Activated naive CD8-positive, alpha-beta T cell treated with anti-CD3 and anti-CD28 coated beads, Interleukin-2, amount 50 U/mL, for 24 hours (primary cell): ENCODE results near the gene ZC3H11A.
A peak's percentile ranks its signal among the peaks of the same experiment; 100 is the strongest.
"Not testable (repeated sequence)": the region's sequence is repeated elsewhere in the genome, so short reads cannot be mapped to it uniquely, and the experiment has no call there.

Experiments
- ATAC-seq: fragments of 150-1000 bp; cut with Tn5 transposase; one replicate; pipeline ENCODE4 v1.10.0; 2021
- DNase-seq: peaks from one replicate; pipeline ENCODE4 v3.0.0; 2021
- H3K27ac Mint-ChIP-seq: one replicate; pipeline ENCODE4 v1.8.0; 2021; ENCODE audit warnings: mild to moderate bottlenecking, mixed read lengths
- H3K27me3 Mint-ChIP-seq: one replicate; pipeline ENCODE4 v1.8.0; 2021; ENCODE audit warnings: mixed read lengths
- H3K36me3 Mint-ChIP-seq: one replicate; pipeline ENCODE4 v1.8.0; 2021; ENCODE audit warnings: low read depth, mixed read lengths
- H3K4me1 Mint-ChIP-seq: one replicate; pipeline ENCODE4 v1.8.0; 2021; ENCODE audit warnings: mixed read lengths
- H3K4me3 Mint-ChIP-seq: one replicate; pipeline ENCODE4 v1.8.0; 2021; ENCODE audit warnings: mild to moderate bottlenecking, moderate library complexity, mixed read lengths
- H3K9me3 Mint-ChIP-seq: one replicate; pipeline ENCODE4 v1.8.0; 2021; ENCODE audit warnings: mixed read lengths

The ZC3H11A gene

DNA sequence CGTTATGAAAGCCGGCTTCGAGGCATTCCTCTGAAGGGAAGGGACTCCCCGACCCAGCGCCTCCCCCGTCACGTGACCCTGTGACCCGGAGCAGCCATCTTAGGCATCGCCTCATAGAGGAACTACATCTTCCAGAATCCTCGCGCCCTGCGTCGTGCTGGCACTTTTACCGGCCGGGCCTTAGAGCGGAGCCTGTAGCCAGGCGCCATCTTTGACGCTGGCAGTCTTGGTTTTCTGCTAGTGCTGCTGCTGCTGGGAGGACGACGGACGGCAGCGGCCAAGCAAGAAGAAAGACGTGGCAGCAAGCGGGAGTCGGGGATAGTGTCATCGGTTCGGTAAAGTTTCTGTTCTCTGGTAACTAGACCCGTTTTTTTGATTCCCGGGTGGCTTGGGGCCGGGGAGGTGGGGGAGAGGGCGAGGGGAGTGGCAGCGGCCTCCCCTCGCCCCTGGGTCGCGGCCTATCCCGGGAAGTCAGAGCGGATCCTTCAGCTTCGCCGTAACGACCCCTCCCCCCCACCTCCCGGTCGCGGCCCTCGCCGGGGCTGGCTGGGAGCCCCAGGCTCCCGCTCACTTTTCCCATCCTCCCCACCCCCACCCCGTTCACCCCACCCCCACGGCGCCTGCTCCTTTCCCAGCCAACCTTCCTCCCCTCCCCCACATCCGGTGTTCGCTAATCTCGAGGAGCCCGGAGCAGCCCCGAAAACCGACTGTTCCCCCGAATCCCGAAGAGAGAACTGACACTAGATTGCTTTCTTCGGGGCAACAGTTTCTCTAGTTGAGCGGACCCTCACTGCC, at the start of gene ZC3H11A, which contains the start of gene ZBED6:
Gene ZC3H11A (plus strand): TSS at position 183 of the 795 bp plus-strand sequence. CDS start 21,448 bp downstream, outside the sequence.
Gene ZBED6 (plus strand): TSS at position 183 of the 795 bp plus-strand sequence. CDS start 1,900 bp downstream, outside the sequence.
- peak within 1 kb of the TSS; percentile 93 for H3K4me3 Mint-ChIP-seq
- peaks cover 38% of the 10 kb centered on the region for H3K36me3 Mint-ChIP-seq
- no peaks in the 10 kb centered on the region for H3K9me3 Mint-ChIP-seq
- H3K4me1 Mint-ChIP-seq = peaks cover 51% of the 10 kb centered on the region
- no peaks in the 10 kb centered on the region for H3K27me3 Mint-ChIP-seq
- peak within 1 kb of the TSS; percentile 96 for H3K27ac Mint-ChIP-seq
- DNase-seq (peak; percentile 98), ATAC-seq (peak; percentile 99)

DNA sequence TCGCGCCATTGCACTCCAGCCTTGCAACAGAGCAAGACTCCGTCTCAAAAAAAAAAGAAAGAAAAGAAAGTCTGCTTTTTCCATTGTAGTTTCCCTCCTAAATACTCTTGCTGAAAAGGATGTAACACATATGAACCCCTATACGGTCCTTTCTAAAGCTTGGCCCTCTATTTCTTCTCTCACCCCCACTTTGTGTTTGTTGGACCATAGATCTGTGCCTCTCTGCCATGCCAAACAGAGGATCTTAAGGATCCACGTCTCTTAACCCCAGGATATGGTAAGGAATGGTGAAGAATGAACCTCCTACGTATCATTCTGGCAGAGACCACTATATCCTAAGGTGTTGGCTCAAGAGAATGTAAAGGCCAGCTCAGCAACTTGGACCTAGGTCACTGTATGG, 49.1 kb upstream of the ZC3H11A start:
- Mint-ChIP-seq H3K36me3 (peaks cover 1% of the 10 kb centered on the region), H3K9me3 (no peaks in the 10 kb centered on the region), H3K4me1 (peaks cover 21% of the 10 kb centered on the region), H3K27me3 (no peaks in the 10 kb centered on the region), H3K4me3 (no peak overlapping the region), H3K27ac (no peak overlapping the region)
- DNase-seq (no peak), ATAC-seq (no peak)

GRCh38 chr1:203751051-203751450, 44.4 kb upstream of the ZC3H11A start:
- Mint-ChIP-seq H3K36me3 (no peaks in the 10 kb centered on the region), H3K27me3 (no peaks in the 10 kb centered on the region), H3K9me3 (no peaks in the 10 kb centered on the region), H3K4me3 (no peak overlapping the region), H3K4me1 (peaks cover 30% of the 10 kb centered on the region), H3K27ac (no peak overlapping the region)
- DNase-seq = no peak
- ATAC-seq = no peak

GRCh38 chr1:203751618-203752361, 43.6 kb upstream of the ZC3H11A start:
- not testable (repeated sequence) for H3K9me3 Mint-ChIP-seq, H3K36me3 Mint-ChIP-seq, ATAC-seq, H3K4me3 Mint-ChIP-seq, H3K27me3 Mint-ChIP-seq, DNase-seq, H3K27ac Mint-ChIP-seq
- H3K4me1 Mint-ChIP-seq = peaks cover 35% of the 10 kb centered on the region

DNA sequence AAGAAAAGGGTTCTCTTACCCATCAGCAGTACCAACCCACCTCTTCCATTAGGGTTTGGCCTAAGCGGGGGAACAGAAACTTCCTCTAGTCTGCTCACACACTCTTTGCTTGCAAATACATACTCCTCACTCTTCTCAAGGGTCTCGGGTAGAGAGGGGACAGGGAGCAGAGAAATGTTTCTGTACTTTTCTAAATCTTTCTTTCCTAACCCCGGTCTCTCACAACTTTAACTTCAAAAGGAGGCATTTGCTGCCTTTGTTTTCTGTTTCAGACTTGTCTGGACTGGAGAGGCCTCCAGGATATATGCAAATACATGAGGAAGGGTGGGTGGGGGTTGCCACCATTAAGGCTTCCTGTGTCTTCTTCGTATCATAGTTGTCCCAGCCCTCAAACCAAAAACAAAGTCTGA, 41.0 kb upstream of the ZC3H11A start:
- Mint-ChIP-seq H3K4me1 (peaks cover 36% of the 10 kb centered on the region), H3K9me3 (no peaks in the 10 kb centered on the region), H3K27me3 (no peaks in the 10 kb centered on the region), H3K27ac (peak overlapping the region; percentile 81), H3K4me3 (peak overlapping the region; percentile 20), H3K36me3 (no peaks in the 10 kb centered on the region)
- ATAC-seq (peak; percentile 57), DNase-seq (peak; percentile 19)

DNA sequence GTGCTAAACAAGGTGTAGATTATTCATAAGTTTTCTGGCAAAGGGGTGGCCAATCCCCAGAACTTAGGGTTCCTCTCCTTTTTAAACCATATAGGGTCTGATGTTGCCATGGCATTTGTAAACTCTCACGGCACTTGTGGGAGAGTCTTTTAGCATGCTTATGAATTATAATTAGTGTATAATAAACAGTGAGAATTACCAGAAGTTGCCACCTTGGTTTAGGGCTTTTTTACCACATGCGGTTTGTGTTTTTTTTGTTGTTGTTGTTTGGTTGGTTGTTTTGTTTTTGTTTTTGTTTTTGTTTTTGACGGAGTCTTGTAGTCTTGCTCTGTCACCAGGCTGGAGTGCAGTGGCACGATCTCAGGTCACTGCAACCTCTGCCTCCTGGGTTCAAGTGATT, 39.4 kb upstream of the ZC3H11A start:
- Mint-ChIP-seq H3K27ac (peak overlapping the region; percentile 0), H3K36me3 (no peaks in the 10 kb centered on the region), H3K9me3 (no peaks in the 10 kb centered on the region), H3K27me3 (no peaks in the 10 kb centered on the region), H3K4me3 (no peak overlapping the region), H3K4me1 (peaks cover 36% of the 10 kb centered on the region)
- no peak for ATAC-seq
- DNase-seq = no peak

DNA sequence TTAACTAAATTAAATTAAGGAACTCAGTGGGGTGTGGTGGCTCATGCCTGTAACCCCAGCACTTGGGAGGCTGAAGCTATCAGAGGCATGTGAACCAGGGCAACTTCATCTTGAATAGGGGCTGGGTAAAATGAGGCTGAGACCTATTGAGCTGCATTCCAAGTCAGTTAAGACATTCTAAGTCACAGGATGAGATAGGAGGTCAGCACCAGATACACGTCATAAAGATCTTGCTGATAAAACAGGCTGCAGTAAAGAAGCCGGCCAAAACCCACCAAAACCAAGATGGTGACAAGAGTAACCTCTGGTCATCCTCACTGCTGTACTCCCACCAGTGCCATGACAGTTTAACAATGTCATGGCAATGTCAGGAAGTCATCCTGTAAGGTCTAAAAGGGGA, 36.7 kb upstream of the ZC3H11A start:
- not testable (repeated sequence) for DNase-seq, ATAC-seq, H3K36me3 Mint-ChIP-seq, H3K27ac Mint-ChIP-seq, H3K9me3 Mint-ChIP-seq, H3K4me3 Mint-ChIP-seq, H3K27me3 Mint-ChIP-seq
- H3K4me1 Mint-ChIP-seq = peaks cover 42% of the 10 kb centered on the region

DNA sequence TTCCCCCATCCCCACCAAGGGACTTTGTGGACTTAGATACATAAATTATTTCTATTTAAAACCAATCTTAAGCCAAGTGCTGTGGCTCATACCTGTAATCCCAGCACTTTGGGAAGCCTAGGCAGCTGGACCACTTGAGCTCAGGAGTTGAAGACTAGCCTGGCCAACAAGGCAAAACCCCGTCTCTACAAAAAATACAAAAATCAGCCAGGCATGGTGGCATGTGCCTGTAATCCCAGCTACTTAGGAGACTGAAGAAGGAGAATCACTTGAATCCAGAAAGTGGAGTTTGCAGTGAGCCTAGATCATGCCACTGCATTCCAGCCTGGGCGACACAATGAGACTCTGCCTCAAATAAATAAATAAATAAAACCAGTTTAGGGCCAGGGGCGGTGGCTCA, 34.9 kb upstream of the ZC3H11A start:
- no peaks in the 10 kb centered on the region for H3K27me3 Mint-ChIP-seq
- DNase-seq (no peak), ATAC-seq (no peak)
- peaks cover 41% of the 10 kb centered on the region for H3K4me1 Mint-ChIP-seq
- no peaks in the 10 kb centered on the region for H3K9me3 Mint-ChIP-seq
- H3K4me3 Mint-ChIP-seq = no peak overlapping the region
- peaks cover 2% of the 10 kb centered on the region for H3K36me3 Mint-ChIP-seq
- no peak overlapping the region for H3K27ac Mint-ChIP-seq

GRCh38 chr1:203761958-203762357, 33.5 kb upstream of the ZC3H11A start:
- H3K36me3 Mint-ChIP-seq, H3K9me3 Mint-ChIP-seq, ATAC-seq, H3K27me3 Mint-ChIP-seq, H3K27ac Mint-ChIP-seq, DNase-seq, H3K4me3 Mint-ChIP-seq: not testable (repeated sequence)
- H3K4me1 Mint-ChIP-seq = peaks cover 40% of the 10 kb centered on the region

- peaks cover 13% of the 10 kb centered on the region for H3K36me3 Mint-ChIP-seq
- H3K9me3 Mint-ChIP-seq = no peaks in the 10 kb centered on the region
- H3K4me3 Mint-ChIP-seq = peak overlapping the region; percentile 50
- H3K27me3 Mint-ChIP-seq = no peaks in the 10 kb centered on the region
- H3K27ac Mint-ChIP-seq = peak overlapping the region; percentile 99
- H3K4me1 Mint-ChIP-seq = peaks cover 50% of the 10 kb centered on the region
- DNase-seq = no peak
- no peak for ATAC-seq
These were observed 31.9 kb upstream of the ZC3H11A start for GRCh38 chr1:203763505-203763904.

DNA sequence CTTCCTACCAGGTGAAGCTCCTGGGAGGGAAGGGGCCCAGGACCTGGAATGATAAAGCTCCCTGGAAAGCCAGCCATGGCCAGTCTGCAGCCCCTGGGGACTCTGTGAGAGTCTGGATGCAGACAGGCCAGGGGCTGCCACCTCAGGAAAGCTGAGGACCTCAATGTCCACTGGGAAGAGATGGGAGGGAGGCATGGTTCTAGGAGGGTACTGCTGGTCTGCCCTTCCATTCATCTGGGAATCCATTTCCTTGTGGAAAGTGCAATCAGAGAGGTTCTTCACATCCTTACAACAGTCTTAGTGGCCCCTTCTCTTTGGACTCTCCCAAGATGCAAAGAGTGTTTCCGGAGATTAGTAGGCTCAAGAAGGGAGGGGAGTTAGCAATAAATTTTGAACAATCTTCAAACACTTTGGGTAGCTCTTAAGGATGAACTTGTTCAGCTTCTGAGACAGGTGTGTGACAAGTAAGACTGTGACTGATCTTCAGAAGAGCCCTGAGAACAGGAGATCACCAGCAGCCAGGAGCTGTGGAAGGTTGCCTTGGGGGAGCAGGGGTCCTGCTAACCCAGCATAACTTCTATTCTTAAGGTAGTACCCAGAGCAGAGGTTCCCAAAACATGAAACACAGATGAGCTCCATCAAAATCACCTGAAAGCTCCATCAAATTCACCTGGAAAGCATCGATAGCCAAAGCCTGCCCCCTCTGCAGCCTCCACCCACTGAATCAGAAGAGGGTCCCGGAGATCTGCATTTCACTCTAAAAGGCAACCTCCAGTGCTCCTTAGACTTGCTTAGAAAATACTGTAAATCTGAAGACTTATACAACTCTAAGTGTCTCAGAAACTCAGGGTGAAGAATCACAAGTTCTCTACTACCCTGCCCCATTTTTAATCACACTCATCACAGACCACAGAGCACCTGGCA, 31.1 kb upstream of the ZC3H11A start:
- peak; percentile 3 for ATAC-seq
- no peaks in the 10 kb centered on the region for H3K9me3 Mint-ChIP-seq
- no peak for DNase-seq
- H3K27me3 Mint-ChIP-seq = no peaks in the 10 kb centered on the region
- peak overlapping the region; percentile 91 for H3K4me3 Mint-ChIP-seq
- H3K4me1 Mint-ChIP-seq = peaks cover 56% of the 10 kb centered on the region
- peak overlapping the region; percentile 99 for H3K27ac Mint-ChIP-seq
- peaks cover 18% of the 10 kb centered on the region for H3K36me3 Mint-ChIP-seq

GRCh38 chr1:203765029-203765837, 30.2 kb upstream of the ZC3H11A start, which contains the start of gene LAX1:
TSS of gene LAX1 (plus strand) at chr1:203765183. CDS start at chr1:203765566, 383 bp downstream.
- Mint-ChIP-seq H3K27me3 (no peaks in the 10 kb centered on the region), H3K4me3 (peak within 1 kb of the TSS; percentile 91), H3K4me1 (peaks cover 60% of the 10 kb centered on the region), H3K36me3 (peaks cover 19% of the 10 kb centered on the region), H3K27ac (peak within 1 kb of the TSS; percentile 99), H3K9me3 (no peaks in the 10 kb centered on the region)
- ATAC-seq (peak; percentile 86), DNase-seq (peak; percentile 74)

DNA sequence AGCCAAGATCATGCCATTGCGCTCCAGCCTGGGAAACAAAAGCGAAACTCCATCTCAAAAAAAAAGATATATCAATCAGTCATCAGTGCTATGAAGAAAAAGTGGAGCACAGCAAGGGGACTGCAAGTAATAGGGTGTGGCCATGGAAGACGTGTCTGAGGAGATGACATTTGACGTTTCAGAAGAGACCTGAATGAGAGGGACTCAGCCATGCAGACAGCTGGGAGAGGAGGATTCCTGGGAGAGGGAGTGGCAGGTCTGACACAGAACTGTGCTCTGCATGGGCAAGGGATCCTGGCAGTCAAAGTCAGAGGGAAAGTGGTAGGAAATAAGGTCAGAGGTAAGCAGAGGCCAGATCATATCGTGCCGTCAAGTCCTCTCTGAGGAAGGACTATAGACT, 27.2 kb upstream of the ZC3H11A start:
- H3K36me3 Mint-ChIP-seq = peaks cover 41% of the 10 kb centered on the region
- H3K4me1 Mint-ChIP-seq = peaks cover 54% of the 10 kb centered on the region
- ATAC-seq (no peak), DNase-seq (no peak)
- no peaks in the 10 kb centered on the region for H3K27me3 Mint-ChIP-seq
- H3K27ac Mint-ChIP-seq = peak overlapping the region; percentile 81
- no peaks in the 10 kb centered on the region for H3K9me3 Mint-ChIP-seq
- H3K4me3 Mint-ChIP-seq = peak overlapping the region; percentile 57
